ENCODE data around the gene PLXDC2. TPM values are rescaled to one million over a fixed set of nuclear protein-coding genes. Genes with fewer than 3 reads are reported as not detected.

PLXDC2 gene
- total RNA-seq, 1 donor from 2014 or later: 92.0 TPM

DNA sequence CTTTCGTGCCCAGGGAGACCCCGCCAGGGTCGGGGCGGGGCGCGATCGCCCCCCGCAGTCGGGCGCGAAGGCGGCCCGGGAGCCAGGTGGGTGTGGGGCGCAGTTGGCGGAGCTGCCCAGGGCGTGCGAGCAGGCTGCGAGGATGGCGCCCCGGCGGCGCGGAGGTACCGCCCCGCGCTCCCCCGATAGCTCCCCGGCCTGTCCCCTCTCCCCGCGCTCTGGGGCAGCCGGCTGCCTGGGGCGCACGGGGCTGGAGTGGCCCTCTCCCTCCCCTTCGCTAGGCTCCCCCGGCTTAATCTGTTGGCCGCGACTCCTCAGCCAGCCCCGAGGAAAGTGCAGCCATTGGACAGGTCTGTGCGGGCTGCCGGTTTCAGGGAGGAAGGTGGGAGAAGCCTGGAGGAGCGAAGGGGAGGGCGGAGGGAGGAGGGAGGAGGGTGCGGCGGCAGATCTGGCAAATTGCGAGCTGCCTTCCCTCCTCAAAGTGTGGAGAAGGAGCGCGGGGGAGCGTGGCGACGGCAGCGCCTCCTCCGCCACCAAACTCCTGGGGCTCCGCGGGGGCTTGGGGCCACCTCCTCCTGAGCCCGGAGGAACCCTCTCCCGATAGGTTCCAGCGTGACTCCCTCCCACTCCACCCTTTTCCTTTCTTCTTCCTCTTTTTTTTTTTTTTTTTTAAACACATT lies 361 bp upstream of the PLXDC2 start:
- DNase-seq (ENCODE audit: low spot score): peak; percentile 79

DNA sequence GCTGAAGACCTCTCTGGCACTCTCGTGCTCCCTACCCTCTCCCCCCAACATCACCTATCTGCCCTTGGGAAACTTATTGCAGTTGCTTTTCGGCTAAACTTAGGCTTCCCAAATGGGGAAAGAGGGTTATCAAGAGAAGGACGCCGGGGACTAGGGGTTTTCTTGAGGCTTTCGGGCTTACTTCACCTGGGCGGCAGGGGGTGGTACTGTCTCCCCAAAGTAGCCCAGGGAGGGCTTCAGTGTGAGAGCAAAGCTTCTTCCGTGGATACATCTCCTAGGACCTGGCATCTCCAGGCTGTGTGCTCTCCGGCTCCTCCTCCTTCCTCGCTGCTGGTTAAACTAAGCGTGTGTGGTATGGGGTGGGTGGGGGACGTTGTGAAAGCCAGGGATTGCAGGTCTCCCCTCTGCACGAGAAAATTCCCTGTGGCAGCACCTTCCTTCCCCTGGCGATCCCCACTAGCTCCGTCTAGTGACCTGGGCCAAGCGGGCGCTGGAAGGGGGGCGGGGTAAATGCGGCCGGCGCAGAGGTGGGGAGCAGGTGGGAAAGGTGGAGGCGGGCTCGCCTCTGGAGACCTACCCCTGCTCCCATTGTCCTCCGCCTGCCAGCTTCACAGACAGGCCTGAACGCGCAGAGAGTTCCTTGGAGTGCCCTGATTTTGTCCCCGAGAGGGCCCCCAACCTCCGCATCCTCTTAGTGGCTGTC lies 1.1 kb downstream of the PLXDC2 start:
- peak; percentile 25 for DNase-seq (ENCODE audit: low spot score)

DNA sequence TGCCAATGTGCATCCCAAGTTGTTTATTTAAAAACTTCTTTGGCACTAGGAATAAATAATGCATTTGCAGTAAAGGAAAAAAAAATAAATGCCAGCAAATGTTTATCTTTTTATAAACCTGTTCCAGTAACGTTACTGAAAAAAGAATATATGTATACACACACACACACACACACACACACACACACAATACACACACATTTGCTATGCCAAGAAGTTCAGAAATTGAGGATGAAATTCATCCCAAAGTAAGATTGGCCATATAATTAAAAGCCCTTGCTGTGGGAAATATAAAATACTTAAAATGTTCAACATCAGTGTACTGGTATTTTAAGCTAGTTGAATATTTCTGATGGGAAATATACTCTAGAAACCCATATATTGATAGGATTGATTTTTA lies 2.6 kb downstream of the PLXDC2 start:
- no peak for DNase-seq (ENCODE audit: low spot score)

DNA sequence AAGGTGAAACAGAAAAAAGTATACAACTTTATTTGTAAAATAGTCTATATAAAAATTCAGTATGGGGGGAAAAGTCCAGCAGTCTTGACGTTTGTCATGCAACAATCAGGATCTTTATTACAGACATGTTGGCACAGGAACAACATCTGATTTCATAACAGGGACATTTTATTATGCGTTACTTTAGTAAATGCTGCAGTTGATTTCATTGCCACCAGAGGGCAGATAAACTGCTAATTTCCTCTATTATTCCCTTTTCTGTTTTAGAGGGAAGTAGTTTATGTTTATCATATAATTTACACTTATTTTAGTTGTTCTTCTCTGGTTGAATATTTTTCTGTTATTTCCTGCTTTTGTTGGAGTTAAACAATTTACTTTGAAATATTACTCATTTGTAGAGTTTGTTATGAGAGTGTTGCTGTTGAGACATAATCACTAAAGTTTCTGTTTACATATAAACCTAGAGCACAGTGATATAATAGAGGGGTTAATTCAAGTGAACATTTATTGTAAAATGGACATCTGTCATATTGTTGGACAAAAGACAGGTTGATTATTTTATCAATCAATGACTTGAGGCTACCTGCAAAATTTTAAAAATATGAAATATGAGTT lies 3.3 kb downstream of the PLXDC2 start:
- peak; percentile 78 for DNase-seq (ENCODE audit: low spot score)

DNA sequence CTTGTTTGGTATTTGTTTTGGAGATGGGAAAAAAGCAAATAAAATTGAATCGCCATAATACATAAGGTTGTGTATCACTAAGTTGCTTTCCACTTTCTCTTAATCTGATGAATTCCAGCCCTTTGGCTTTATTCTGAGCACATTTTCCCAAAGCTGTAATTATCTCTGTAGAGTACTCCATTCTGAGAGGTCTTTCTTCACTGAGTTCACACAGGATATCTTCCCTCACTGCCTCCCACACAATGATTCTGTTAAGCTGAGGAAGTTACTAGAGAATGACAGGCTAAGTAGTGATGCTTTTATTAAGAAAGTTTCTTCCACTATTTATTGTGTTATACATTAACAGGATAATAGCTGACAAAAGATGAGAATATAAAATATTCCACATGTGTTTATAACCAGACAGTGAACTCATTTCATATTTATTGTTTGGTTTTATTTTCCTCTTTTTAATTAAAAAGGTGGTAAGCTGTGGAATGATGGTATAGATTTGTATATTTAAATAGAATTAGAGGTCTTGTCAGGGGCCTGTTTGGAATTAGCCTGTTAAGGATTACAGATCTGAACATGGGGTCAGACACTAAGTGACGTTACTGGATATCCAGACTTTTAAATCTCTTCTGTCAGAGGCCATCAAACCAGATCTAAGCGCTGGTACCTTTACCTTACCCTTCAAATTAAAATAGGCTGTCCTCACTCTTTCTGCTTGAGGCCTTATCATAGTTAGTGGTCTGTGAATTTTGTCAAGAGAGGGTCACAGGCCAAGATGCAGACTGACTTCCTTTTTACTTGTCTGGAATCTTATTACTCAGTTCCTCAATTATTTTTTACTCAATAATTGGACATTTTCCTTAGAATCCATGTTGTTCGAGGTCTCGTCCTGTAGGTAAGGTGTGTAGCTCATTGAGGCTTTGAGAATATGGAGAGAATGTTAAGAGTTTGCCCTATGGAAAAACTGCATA lies 8.4 kb downstream of the PLXDC2 start:
- no peak for DNase-seq (ENCODE audit: low spot score)

DNA sequence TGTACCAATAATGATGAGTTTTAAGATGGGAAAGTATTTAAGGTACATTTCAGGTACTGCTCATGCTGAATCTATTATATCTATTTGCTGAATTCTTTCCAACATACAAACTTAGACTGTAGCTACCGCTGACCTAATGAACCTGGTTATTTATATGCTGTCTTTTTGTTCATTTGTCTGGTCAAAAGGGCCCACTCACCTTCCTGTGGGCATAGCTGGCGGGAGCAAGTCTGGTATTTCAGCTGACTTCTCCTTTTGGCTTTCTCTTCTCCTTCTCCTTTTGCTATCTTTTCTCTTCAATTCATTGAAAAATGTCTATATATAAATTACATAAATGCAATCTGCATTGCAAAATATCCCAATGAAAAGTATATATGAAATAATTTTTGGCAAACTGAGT lies 9.5 kb downstream of the PLXDC2 start:
- DNase-seq (ENCODE audit: low spot score): no peak

DNA sequence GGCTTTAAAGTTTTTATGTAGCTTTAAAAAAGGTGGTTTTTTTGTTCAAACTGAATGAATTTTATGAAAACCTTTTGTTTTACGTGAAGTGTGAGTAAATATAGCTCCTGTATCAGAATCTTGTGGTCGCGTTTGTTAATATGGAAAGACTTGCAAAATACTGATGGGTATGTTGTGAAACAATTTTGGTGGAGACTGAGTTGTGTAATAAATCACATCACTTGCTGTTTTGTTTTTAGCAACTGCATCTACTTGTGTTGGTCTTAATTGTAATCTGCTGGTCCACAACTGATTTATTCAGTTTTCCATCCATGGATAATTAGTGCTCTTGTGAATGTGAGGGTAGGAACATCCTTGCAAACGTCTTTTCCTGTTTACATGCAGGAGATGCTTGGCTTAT lies 10.5 kb downstream of the PLXDC2 start:
- no peak for DNase-seq (ENCODE audit: low spot score)

DNA sequence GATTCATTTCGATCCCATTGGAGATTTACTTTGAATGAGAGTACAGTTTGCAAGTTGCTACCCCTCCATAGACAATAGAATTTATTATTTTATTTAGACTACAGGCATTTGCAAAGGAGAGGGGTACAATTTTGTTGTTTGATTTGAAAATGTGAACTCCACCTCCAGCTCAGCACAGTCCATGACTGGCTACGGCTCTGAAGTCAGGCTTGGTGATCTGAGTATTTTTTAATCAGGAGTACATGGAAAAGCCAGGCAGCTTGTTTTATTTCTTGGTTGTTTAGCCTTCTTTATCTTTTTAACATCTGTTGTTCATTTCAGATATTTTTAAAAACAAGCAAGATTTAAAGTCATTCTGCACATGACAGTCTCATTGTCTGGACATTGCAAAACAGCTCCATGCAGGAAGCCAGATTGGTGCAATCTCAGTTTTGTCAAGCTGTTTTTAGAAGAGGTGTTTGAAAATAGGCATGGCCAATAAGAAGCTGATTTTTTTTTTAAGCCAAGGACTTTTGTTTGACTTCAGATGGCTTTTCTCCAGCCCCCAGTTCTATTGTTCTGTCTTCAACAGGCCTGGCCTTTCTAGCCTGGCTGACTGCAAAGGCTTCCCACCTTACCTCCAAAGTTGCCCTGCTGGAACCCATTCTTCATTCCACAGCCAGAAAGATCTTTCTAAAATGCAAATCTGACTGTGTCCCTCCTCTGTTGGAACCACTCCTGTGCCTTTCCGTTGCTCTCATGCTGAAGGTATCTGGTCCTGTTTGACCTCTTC lies 12.2 kb downstream of the PLXDC2 start:
- DNase-seq (ENCODE audit: low spot score): no peak

DNA sequence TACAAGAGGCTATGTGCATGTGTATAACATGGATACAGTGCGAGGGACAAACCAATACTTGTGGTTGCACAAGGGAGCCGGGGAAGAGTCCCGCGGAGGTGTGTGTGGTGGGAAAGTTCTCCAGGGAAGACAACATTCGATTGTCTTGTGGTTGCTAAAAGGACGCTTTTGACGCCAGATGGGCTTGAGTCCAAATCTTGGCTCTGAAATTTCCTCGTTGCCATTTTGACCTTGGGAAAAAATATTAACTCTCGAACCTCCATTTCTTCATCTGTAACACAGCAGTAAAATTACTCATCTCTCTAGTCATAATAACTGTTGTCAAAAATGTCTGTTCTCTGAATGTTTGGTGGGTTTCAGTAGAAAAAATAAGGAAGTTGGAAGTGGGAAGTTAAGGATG lies 16.5 kb downstream of the PLXDC2 start:
- peak; percentile 41 for DNase-seq (ENCODE audit: low spot score)

DNA sequence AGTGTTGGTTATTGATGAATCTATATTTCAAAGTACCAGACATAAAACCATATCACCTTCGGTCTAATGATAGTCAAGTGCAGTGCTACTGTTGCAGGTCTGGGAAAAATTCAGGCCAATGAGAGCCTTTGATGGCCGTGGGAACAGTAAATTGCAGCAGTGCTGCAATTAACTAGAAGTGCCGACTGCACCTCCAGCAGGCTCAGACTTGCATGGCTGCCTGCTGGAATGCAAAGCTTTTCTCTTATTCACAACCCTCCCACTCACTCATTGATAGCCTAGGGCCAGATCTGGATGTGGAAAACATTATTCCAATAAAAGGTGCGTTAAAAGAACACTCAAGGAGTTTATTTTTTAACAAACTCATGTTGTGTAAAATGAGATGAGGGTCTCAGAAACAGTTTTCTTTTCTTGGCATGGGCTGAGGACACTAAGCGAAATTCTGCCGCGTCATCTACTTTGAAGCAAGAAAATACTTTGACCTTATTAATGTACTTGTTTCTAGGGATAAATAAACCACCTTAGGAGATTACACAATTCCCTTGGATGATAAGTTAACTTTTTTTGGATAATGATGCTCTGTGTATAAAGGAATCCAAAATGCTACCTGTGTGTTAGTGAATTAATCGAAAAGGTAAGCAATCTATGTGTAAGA lies 17.1 kb downstream of the PLXDC2 start:
- no peak for DNase-seq (ENCODE audit: low spot score)

DNA sequence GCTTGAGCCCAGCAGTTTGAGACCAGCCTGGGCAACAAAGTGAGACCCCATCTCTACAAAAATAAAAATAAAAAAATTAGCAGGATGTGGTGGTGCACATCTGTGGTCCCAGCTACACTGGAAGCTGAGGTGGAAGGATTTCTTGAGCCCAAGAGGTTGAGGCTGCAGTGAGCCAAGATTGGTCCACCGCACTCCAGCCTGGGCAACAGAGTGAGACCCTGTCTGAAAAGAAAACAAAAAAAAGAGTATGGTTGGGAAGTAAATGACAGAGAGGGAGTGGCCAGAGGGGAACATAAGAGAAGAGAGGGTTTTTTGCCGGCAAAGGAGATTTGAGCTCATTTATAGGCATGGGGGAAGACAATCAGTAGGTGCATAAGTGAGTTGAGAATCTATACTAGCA lies 19.7 kb downstream of the PLXDC2 start:
- DNase-seq (ENCODE audit: low spot score): no peak

DNA sequence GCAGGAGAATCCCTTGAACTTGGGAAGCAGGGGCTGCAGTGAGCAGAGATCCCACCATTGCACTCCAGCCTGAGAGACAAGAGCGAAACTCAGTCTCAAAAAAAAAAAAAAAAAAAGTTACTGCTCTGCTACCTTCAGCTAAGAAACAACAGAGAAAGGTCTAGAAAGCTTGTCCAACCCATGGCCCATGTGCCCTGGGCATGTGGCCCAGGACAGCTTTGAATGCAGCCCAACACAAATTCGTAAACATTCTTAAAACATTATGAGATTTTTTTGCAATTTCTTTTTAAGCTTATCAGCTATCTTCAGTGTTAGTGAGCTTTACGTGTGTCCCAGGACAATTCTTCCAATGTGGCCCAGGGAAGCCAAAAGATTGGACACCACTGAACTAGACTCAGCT lies 22.9 kb downstream of the PLXDC2 start:
- no peak for DNase-seq (ENCODE audit: low spot score)

DNA sequence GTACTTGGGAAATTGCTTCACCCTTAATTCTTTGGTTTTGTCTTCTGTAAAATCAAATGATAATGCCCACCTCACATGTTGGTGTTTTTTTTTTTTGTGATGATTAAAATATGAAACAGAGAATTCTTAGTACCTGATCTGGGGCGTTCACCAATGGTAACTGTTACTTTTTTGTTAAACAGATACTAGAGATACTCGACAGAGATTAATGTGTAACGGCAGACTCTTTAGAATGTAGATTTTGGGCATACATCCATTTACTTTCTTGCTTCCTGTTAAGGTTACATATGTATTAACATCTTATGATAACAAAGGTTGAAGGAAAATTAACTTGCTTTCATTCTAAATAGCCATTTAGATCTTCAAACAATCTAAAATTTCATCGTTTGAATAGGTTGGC lies 23.3 kb downstream of the PLXDC2 start:
- no peak for DNase-seq (ENCODE audit: low spot score)

DNA sequence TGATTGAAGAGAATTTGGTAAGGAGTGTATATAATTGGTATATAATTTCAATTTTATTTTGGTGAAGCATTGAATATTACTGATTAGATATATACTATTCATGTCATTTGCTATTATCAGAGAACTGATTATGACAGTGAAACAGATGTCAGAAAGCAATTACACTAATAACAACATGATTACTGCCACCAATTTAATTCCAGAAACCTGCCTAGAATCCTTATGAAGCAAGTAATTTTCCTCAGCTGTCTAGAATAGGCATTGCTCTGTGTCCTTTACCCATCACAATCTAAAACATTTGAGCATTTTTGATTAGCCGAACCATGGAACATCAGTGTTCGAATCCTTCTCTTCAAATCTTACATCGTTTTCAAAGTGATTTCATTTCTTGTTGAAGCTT lies 24.5 kb downstream of the PLXDC2 start:
- DNase-seq (ENCODE audit: low spot score): no peak

DNA sequence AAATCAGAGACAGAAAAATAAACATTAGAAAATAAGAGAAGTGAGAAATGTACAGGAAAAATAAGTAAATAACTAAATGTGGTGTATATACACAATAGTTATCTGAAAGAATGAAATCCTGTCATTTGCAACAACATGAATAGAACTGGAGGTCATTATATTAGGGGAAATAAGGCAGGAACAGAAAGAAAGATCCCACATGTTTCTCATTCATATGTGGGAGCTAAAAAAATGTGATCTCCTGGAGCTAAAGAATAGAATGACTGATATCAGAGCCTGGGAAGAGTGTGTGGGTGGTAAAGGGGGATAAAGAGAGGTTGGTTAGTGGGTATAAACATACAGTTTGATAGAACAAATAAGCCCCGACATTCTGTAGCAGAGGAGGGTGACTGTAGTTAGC lies 27.3 kb downstream of the PLXDC2 start:
- no peak for DNase-seq (ENCODE audit: low spot score)

DNA sequence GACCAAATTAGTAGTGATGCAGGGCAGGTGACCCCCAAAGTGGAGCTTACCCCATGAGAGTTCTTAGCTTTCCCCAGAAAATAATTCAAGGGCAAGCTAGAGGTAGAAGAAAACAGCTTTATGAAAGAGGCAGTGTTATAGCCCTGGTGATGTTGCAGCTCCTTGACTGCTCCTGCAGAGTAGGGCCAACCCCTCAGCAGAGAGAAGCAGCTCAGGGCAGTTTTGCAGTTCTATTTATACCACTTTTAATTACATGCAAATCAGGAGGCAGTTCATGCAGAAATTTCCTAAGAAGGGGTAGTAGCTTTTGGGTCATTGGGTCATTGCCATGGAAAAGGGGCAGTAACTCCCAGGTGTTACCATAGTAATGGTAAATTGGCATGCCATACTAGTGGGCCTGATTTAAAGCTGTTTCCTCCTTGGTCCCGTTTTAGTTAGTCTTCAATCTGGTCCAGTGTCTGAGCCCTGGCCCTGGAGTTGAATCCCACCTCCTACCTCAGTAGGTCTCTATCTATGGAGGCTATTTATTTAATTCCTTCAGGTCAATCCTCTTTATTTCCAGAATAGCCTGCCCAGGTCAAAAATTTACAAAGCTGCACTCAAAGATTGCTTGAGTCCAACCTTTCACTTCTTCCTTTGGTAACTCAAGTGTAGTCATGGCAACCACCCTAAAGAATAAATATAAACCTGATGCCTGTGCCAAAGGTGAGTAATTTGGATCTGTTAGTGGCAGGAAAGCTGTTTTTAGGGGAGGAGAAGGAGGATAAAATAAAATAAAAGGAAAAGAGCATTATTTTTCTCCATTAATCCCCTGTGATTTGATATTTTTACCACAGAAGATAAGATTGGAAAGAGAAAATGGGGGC lies 29.5 kb downstream of the PLXDC2 start:
- DNase-seq (ENCODE audit: low spot score): no peak

DNA sequence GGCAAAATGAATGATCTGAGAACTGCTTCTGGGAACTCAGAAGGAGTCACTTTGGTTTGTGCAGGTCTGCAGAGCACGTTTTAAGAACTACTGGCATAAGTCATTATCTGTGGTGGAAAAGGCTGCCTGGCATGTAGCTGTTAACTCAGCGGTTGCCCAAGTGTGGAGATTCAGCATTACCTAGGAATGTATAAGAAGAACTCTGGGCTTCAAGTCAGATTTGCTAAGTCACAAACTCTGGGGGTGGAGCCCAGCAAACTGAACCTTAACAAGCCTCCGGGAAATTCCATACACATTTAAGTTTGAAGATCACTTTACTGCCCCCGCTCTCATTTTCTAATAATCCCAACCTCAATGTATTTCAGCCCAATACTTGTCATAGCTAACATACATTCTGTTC lies 31.1 kb downstream of the PLXDC2 start:
- DNase-seq (ENCODE audit: low spot score): no peak

DNA sequence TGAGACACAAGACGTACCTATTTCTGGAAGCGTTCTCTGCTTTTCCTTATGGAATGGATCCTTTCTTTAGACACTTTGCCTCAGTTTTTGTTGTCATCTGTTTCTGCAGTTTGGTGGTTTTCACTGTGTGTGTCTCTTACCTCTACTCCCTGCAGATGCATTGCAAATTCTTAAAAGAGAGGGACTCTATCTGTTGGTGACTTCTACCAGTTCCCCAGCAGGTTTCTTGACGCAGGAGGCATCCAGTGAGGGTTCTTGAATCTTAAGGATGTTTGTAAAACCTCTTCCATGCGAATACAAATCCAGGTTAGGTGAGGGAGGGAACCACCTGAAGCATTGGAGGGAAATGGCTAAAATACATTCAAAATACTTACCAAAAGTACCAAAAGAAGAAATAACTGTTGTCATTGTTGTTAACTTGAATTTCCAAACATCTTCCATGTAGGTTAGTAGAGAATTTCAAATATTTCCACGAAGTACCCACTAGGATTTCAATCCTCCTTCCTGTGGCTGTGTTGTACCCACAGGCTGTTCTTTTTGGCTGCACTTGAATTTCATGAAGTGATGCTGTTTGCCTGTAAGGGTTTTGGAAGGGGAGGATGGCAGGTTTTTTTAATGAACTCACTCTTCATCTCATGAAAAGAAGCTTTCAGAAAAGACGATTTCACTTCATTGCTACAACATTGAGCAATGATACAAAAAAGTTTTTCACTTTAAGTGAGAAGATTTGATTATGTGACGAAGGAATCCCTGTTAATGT lies 32.2 kb downstream of the PLXDC2 start:
- no peak for DNase-seq (ENCODE audit: low spot score)

DNA sequence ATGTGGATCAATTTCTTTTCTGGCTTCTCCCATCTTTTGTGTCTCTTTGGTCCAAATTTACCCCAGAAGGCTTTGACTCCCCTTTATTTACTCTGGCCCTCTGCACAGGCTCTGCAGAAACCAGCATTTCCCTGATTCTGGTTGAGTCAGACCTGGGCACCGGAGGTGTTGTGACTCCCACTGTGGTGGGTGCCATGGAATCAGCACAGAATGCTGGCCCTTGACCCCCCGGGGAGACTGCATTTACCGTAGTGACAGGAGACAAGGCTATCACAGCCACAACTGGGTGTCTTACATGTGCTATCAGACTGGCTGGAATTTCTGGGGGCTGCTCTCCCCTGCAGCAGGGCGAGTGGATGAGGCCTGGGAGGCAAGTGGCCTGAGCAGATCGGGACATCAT lies 37.6 kb downstream of the PLXDC2 start:
- DNase-seq (ENCODE audit: low spot score): no peak
